HL-60 (cell line): ENCODE results near the gene PDSS2.

Experiments
- GABPA ChIP-seq: IDR thresholded peaks from 2 replicates; pipeline ENCODE4 v1.6.1; 2012; ENCODE audit warnings: low read depth
- POLR2AphosphoS5 ChIP-seq: IDR thresholded peaks from 2 replicates; pipeline ENCODE4 v1.6.1; 2012; ENCODE audit warnings: low read depth
- SPI1 ChIP-seq: IDR thresholded peaks from 2 replicates; pipeline ENCODE4 v1.6.1; 2012; ENCODE audit warnings: low read depth, mild to moderate bottlenecking, borderline replicate concordance
- TF ChIP-seq, protein P1 (sequence below): IDR thresholded peaks from 2 replicates; pipeline ENCODE4 v1.6.1; 2012; ENCODE audit warnings: low read depth; ENCODE audit not compliant: insufficient replicate concordance
- TF ChIP-seq, protein P2 (sequence below): IDR thresholded peaks from one replicate; pipeline ENCODE4 v1.5.1; 2011; ENCODE audit warnings: low read length, control low read depth, inconsistent platforms; ENCODE audit not compliant: insufficient read depth

DNA sequence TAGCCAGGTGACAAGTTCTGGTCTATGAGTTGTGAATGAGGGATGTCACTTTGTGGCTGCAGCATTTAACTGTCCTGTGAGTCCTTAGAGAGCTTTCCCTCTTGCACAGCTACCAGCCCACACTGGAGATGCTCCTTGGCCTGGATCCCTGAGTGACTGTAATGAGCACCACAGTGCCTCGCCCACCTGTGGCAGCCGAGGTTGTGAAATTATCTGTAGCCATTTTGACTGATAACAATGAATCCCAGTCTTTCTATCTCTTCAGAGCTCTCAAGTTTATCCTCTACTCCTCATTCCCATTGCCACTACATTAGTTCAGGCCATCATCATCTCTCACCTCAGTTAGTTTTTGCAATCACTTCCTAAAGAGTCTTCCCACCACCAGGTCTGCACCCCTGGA, 302.7 kb downstream of the PDSS2 start:
- TF ChIP-seq, protein P1, sequence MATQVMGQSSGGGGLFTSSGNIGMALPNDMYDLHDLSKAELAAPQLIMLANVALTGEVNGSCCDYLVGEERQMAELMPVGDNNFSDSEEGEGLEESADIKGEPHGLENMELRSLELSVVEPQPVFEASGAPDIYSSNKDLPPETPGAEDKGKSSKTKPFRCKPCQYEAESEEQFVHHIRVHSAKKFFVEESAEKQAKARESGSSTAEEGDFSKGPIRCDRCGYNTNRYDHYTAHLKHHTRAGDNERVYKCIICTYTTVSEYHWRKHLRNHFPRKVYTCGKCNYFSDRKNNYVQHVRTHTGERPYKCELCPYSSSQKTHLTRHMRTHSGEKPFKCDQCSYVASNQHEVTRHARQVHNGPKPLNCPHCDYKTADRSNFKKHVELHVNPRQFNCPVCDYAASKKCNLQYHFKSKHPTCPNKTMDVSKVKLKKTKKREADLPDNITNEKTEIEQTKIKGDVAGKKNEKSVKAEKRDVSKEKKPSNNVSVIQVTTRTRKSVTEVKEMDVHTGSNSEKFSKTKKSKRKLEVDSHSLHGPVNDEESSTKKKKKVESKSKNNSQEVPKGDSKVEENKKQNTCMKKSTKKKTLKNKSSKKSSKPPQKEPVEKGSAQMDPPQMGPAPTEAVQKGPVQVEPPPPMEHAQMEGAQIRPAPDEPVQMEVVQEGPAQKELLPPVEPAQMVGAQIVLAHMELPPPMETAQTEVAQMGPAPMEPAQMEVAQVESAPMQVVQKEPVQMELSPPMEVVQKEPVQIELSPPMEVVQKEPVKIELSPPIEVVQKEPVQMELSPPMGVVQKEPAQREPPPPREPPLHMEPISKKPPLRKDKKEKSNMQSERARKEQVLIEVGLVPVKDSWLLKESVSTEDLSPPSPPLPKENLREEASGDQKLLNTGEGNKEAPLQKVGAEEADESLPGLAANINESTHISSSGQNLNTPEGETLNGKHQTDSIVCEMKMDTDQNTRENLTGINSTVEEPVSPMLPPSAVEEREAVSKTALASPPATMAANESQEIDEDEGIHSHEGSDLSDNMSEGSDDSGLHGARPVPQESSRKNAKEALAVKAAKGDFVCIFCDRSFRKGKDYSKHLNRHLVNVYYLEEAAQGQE = no peak
- TF ChIP-seq, protein P2, sequence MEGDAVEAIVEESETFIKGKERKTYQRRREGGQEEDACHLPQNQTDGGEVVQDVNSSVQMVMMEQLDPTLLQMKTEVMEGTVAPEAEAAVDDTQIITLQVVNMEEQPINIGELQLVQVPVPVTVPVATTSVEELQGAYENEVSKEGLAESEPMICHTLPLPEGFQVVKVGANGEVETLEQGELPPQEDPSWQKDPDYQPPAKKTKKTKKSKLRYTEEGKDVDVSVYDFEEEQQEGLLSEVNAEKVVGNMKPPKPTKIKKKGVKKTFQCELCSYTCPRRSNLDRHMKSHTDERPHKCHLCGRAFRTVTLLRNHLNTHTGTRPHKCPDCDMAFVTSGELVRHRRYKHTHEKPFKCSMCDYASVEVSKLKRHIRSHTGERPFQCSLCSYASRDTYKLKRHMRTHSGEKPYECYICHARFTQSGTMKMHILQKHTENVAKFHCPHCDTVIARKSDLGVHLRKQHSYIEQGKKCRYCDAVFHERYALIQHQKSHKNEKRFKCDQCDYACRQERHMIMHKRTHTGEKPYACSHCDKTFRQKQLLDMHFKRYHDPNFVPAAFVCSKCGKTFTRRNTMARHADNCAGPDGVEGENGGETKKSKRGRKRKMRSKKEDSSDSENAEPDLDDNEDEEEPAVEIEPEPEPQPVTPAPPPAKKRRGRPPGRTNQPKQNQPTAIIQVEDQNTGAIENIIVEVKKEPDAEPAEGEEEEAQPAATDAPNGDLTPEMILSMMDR = no peak
- TF ChIP-seq POLR2AphosphoS5 (no peak), SPI1 (no peak), GABPA (no peak)
